Stimulated activated CD8-positive, alpha-beta memory T cell treated with anti-CD3 and anti-CD28 coated beads, Interleukin-15, amount 100 ng/mL, for 4 hours (primary cell): Measurements from ENCODE around the gene DDOST.
"Not testable (repeated sequence)": the region's sequence is repeated elsewhere in the genome, so short reads cannot be mapped to it uniquely, and the experiment has no call there.

Experiments
- DNase-seq, 2 donors: peaks; one replicate each; pipeline ENCODE4 v3.0.0-alpha.2; 2020; ENCODE audit warnings: low read depth in 2 of 2

The DDOST gene

GRCh38 chr1:20625176-20626097 is 35.7 kb downstream of the DDOST start:
- no peak for DNase-seq

GRCh38 chr1:20624709-20625108 is 36.5 kb downstream of the DDOST start:
- no peak for DNase-seq

GRCh38 chr1:20621012-20621411 is 40.2 kb downstream of the DDOST start:
- no peak for DNase-seq

- no peak for DNase-seq
Measured at GRCh38 chr1:20619999-20620398, 41.2 kb downstream of the DDOST start.

- no peak for DNase-seq
Measured at GRCh38 chr1:20618550-20618949, 42.6 kb downstream of the DDOST start.

- no peak for DNase-seq
Measured at GRCh38 chr1:20616847-20617487, 44.2 kb downstream of the DDOST start.

- DNase-seq: no peak
Measured at GRCh38 chr1:20615946-20616846, 45.0 kb downstream of the DDOST start.

GRCh38 chr1:20614131-20614579 is 47.0 kb downstream of the DDOST start:
- no peak for DNase-seq

- no peak for DNase-seq
Measured at GRCh38 chr1:20612221-20612746, 48.9 kb downstream of the DDOST start.

- no peak for DNase-seq
Measured at GRCh38 chr1:20611652-20612051, 49.5 kb downstream of the DDOST start.

- DNase-seq: no peak
Measured at GRCh38 chr1:20610970-20611369, 50.2 kb downstream of the DDOST start.

GRCh38 chr1:20609541-20609940 is 51.6 kb downstream of the DDOST start:
- no peak for DNase-seq

- DNase-seq: not testable (repeated sequence)
Measured at GRCh38 chr1:20606801-20607570, 54.2 kb downstream of the DDOST start.

GRCh38 chr1:20604678-20605077 is 56.5 kb downstream of the DDOST start:
- DNase-seq: no peak

GRCh38 chr1:20603504-20604464 is 57.4 kb downstream of the DDOST start:
- DNase-seq: no peak

- no peak for DNase-seq
Measured at GRCh38 chr1:20602851-20603450, 58.2 kb downstream of the DDOST start.
